HCT116 (cell line): Measurements from ENCODE around the gene FHIT. TPM values are rescaled to one million over a fixed set of nuclear protein-coding genes. Genes with fewer than 3 reads are reported as not detected.

Experiments
- ATAC-seq: fragments of 200-7000 bp; cut with Tn5 transposase; 2 replicates; pipeline ENCODE4 v1.9.1; 2020; ENCODE audit warnings: mild to moderate bottlenecking, moderate library complexity
- BruUV-seq: library from RNA; stranded (reverse); fragments of 400-500 nt; replicated peaks from 2 replicates; lab custom pipeline; 2021; lab: Mats Ljungman, UMichigan
- CTCF ChIA-PET: fragments of 300-600 bp; sonication (Branson Sonifier 250); formaldehyde crosslinking; loops from one replicate; lab custom pipeline; 2021; ENCODE audit warnings: antibody characterized with exemption; lab: Charles Lee
- POLR2A ChIA-PET: fragments of 300-600, 350-600 bp; sonication (Branson Sonifier 250); formaldehyde crosslinking; loops from one replicate; lab custom pipeline; 2021; ENCODE audit warnings: antibody characterized with exemption; lab: Charles Lee
- RAD21 ChIA-PET, 2 experiments: fragments of 300-600 bp; sonication (Branson Sonifier 250); formaldehyde crosslinking; loops; one replicate each; lab custom pipeline; 2023; ENCODE audit warnings: low total read pairs in 2 of 2; ENCODE audit not compliant: uncharacterized antibody in 2 of 2, unreplicated experiment in 2 of 2, low non-redundant PET in 1 of 2; lab: Charles Lee
- DNase-seq: peaks from one replicate; pipeline ENCODE4 v3.0.0-alpha.2; 2010; ENCODE audit warnings: low read depth, low spot score
- H2AFZ ChIP-seq: fragments of 200-600 bp; shearing (Covaris generic), sonication (generic); 2 replicates; pipeline ENCODE4 v1.6.1; 2017; ENCODE audit warnings: low read depth, mixed run types, mixed read lengths, antibody characterized with exemption, low read length; ENCODE audit not compliant: poor library complexity, severe bottlenecking
- H3K27ac ChIP-seq: 2 replicates; pipeline ENCODE4 v1.5.1; 2012; ENCODE audit warnings: low read depth, low read length
- H3K27me3 ChIP-seq: fragments of 200-600 bp; sonication (generic); 2 replicates; pipeline ENCODE4 v1.6.1; 2016; ENCODE audit warnings: mixed run types, low read length, mixed read lengths; ENCODE audit not compliant: insufficient read depth
- H3K36me3 ChIP-seq, 2 experiments: fragments of 200-500 bp in 1 of 2; fragments of 200-600 bp in 1 of 2; sonication (Bioruptor generic) in 1 of 2; sonication (generic) in 1 of 2; 2 replicates each; pipeline versions ENCODE4 v1.5.1 to v1.6.1; 2014 to 2016; ENCODE audit warnings: low read length in 2 of 2, inconsistent platforms in 1 of 2, mixed read lengths in 1 of 2, mixed run types in 1 of 2; ENCODE audit not compliant: insufficient read depth in 2 of 2, control insufficient read depth in 1 of 2
- H3K4me1 ChIP-seq, 2 experiments: fragments of 200-600 bp in 1 of 2; sonication (generic) in 1 of 2; 2 replicates each; pipeline versions ENCODE4 v1.5.1 to v1.6.1; 2012 to 2017; ENCODE audit warnings: low read length in 2 of 2, inconsistent platforms in 1 of 2, mild to moderate bottlenecking in 1 of 2, mixed read lengths in 1 of 2, mixed run types in 1 of 2, moderate library complexity in 1 of 2; ENCODE audit not compliant: insufficient read depth in 2 of 2, control insufficient read depth in 1 of 2
- H3K4me2 ChIP-seq: fragments of 200-600 bp; sonication (generic); 2 replicates; pipeline ENCODE4 v1.6.1; 2017; ENCODE audit warnings: mixed run types, low read length, mixed read lengths
- H3K4me3 ChIP-seq, 2 experiments: fragments of 200-600 bp in 1 of 2; sonication (generic) in 1 of 2; replicated peaks in 1 of 2; 2 replicates each; pipeline ENCODE4 v1.5.1; 2011 to 2016; ENCODE audit warnings: low read length in 2 of 2, control low read depth in 1 of 2, low read depth in 1 of 2, mild to moderate bottlenecking in 1 of 2, mixed read lengths in 1 of 2, mixed run types in 1 of 2
- H3K79me2 ChIP-seq: fragments of 200-600 bp; sonication (generic); 2 replicates; pipeline ENCODE4 v1.6.1; 2017; ENCODE audit warnings: mild to moderate bottlenecking, mixed run types, low read length, moderate library complexity, mixed read lengths; ENCODE audit not compliant: insufficient read depth
- H3K9ac ChIP-seq: fragments of 200-600 bp; sonication (generic); 2 replicates; pipeline ENCODE4 v1.6.1; 2016; ENCODE audit warnings: low read length, mixed read lengths
- H3K9me2 ChIP-seq: fragments of 200-600 bp; sonication (generic), shearing (Covaris generic); 2 replicates; pipeline ENCODE4 v1.6.1; 2017; ENCODE audit warnings: mixed run types, mild to moderate bottlenecking, moderate library complexity; ENCODE audit not compliant: insufficient read depth
- H3K9me3 ChIP-seq, 2 experiments: fragments of 200-500 bp in 1 of 2; fragments of 200-600 bp in 1 of 2; sonication (Bioruptor generic) in 1 of 2; sonication (generic) in 1 of 2; 2 replicates each; pipeline ENCODE4 v1.6.1; 2014 to 2017; ENCODE audit warnings: low read length in 2 of 2, mixed read lengths in 2 of 2, inconsistent platforms in 1 of 2, low read depth in 1 of 2, mild to moderate bottlenecking in 1 of 2, mixed run types in 1 of 2, moderate library complexity in 1 of 2; ENCODE audit not compliant: control insufficient read depth in 1 of 2, insufficient read depth in 1 of 2
- H4K20me1 ChIP-seq: fragments of 200-600 bp; sonication (generic), shearing (Covaris generic); 2 replicates; pipeline ENCODE4 v1.6.1; 2017; ENCODE audit warnings: mixed run types, mild to moderate bottlenecking, moderate library complexity; ENCODE audit not compliant: insufficient read depth
- CBX3 ChIP-seq: IDR thresholded peaks from 2 replicates; pipeline ENCODE4 v1.6.1; 2012; ENCODE audit warnings: low read depth
- CEBPB ChIP-seq: IDR thresholded peaks from 2 replicates; pipeline ENCODE4 v1.6.1; 2012; ENCODE audit warnings: low read depth
- ELF1 ChIP-seq: IDR thresholded peaks from 2 replicates; pipeline ENCODE4 v1.6.1; 2012; ENCODE audit warnings: low read depth, borderline replicate concordance
- EZH2 ChIP-seq: fragments of 200-600 bp; sonication (generic); IDR thresholded peaks from 2 replicates; pipeline ENCODE4 v1.6.1; 2017; ENCODE audit warnings: antibody characterized with exemption, mixed run types
- EZH2phosphoT487 ChIP-seq: fragments of 200-600 bp; IDR thresholded peaks from 2 replicates; pipeline ENCODE4 v1.6.1; 2018; ENCODE audit warnings: antibody characterized with exemption, borderline replicate concordance
- JUND ChIP-seq: IDR thresholded peaks from 2 replicates; pipeline ENCODE4 v1.6.1; 2012
- POLR2A ChIP-seq: IDR thresholded peaks from 2 replicates; pipeline ENCODE4 v1.7.0; 2011; ENCODE audit warnings: borderline replicate concordance; ENCODE audit not compliant: insufficient read depth, insufficient read length; ENCODE audit errors: extremely low read depth
- SIN3A ChIP-seq: IDR thresholded peaks from 2 replicates; pipeline ENCODE4 v1.6.1; 2012; ENCODE audit warnings: low read depth
- SRF ChIP-seq: IDR thresholded peaks from 2 replicates; pipeline ENCODE4 v1.6.1; 2012; ENCODE audit warnings: low read depth
- YY1 ChIP-seq: IDR thresholded peaks from 2 replicates; pipeline ENCODE4 v1.6.1; 2011; ENCODE audit warnings: low read length, low read depth, moderate library complexity, mild to moderate bottlenecking; ENCODE audit not compliant: insufficient replicate concordance; ENCODE audit errors: extremely low read depth
- ZFX ChIP-seq: fragments of 450-650 bp; IDR thresholded peaks from 2 replicates; pipeline ENCODE4 v1.6.1; 2017
- ZNF274 ChIP-seq: fragments of 200-500 bp; sonication (Bioruptor generic); IDR thresholded peaks from 2 replicates; pipeline ENCODE4 v1.6.1; 2014; ENCODE audit warnings: mild to moderate bottlenecking, low read depth, low read length, inconsistent platforms
- intact Hi-C: fragments of 100-400 bp; cut with micrococcal nuclease; formaldehyde crosslinking; loops from 2 replicates; pipeline ENCODE4 v1.10.0; 2022
- total RNA-seq: library from RNA; stranded (reverse); gene quantifications from one replicate; pipeline ENCODE4 v1.2.1, GENCODE V29; 2021; ENCODE audit not compliant: unreplicated experiment
- TF ChIP-seq, protein P1 (sequence below): IDR thresholded peaks from 2 replicates; pipeline ENCODE4 v1.6.1; 2012; ENCODE audit warnings: low read depth
- TF ChIP-seq, protein P2 (sequence below): IDR thresholded peaks from 2 replicates; pipeline ENCODE4 v1.6.1; 2012
- TF ChIP-seq, protein P3 (sequence below): IDR thresholded peaks from 2 replicates; pipeline ENCODE4 v1.6.1; 2012
- TF ChIP-seq, protein P4 (sequence below): IDR thresholded peaks from 2 replicates; pipeline ENCODE4 v1.6.1; 2011; ENCODE audit warnings: mild to moderate bottlenecking, low read length, moderate library complexity; ENCODE audit not compliant: insufficient replicate concordance; ENCODE audit errors: extremely low read depth

FHIT gene
- total RNA-seq, 1 experiment from 2014 or later = 20.1 TPM

DNA sequence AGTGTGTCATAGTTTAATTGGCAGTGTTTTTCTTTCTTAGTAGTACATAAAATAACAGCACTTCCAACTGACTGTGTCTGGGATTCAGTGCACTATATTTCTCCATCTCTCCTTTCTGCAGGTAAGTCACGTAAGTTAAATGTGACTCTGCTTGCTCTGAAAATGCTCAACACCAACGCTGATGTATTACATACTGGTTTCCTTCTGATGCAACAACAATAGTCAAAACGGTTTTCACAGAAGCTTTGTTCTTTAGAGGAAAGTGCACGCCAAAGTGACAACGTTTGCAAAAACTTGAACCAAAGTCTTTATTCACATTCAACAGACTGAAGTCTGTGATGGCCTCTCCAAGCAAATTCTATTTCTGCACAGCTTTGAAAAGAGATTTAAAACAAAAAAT lies 1494.3 kb downstream of the FHIT start:
- RAD21 ChIA-PET = no interaction called here
- intact Hi-C loops = no loop called here
- TF ChIP-seq EZH2 (no peak), ZFX (no peak), SIN3A (no peak), POLR2A (no peak), ZNF274 (no peak), JUND (no peak), CEBPB (no peak), ELF1 (no peak), SRF (no peak), CBX3 (no peak), YY1 (no peak), EZH2phosphoT487 (no peak)
- TF ChIP-seq, protein P1, sequence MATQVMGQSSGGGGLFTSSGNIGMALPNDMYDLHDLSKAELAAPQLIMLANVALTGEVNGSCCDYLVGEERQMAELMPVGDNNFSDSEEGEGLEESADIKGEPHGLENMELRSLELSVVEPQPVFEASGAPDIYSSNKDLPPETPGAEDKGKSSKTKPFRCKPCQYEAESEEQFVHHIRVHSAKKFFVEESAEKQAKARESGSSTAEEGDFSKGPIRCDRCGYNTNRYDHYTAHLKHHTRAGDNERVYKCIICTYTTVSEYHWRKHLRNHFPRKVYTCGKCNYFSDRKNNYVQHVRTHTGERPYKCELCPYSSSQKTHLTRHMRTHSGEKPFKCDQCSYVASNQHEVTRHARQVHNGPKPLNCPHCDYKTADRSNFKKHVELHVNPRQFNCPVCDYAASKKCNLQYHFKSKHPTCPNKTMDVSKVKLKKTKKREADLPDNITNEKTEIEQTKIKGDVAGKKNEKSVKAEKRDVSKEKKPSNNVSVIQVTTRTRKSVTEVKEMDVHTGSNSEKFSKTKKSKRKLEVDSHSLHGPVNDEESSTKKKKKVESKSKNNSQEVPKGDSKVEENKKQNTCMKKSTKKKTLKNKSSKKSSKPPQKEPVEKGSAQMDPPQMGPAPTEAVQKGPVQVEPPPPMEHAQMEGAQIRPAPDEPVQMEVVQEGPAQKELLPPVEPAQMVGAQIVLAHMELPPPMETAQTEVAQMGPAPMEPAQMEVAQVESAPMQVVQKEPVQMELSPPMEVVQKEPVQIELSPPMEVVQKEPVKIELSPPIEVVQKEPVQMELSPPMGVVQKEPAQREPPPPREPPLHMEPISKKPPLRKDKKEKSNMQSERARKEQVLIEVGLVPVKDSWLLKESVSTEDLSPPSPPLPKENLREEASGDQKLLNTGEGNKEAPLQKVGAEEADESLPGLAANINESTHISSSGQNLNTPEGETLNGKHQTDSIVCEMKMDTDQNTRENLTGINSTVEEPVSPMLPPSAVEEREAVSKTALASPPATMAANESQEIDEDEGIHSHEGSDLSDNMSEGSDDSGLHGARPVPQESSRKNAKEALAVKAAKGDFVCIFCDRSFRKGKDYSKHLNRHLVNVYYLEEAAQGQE = no peak
- TF ChIP-seq, protein P2, sequence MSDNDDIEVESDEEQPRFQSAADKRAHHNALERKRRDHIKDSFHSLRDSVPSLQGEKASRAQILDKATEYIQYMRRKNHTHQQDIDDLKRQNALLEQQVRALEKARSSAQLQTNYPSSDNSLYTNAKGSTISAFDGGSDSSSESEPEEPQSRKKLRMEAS = no peak
- TF ChIP-seq, protein P3, sequence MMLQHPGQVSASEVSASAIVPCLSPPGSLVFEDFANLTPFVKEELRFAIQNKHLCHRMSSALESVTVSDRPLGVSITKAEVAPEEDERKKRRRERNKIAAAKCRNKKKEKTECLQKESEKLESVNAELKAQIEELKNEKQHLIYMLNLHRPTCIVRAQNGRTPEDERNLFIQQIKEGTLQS = no peak
- TF ChIP-seq, protein P4, sequence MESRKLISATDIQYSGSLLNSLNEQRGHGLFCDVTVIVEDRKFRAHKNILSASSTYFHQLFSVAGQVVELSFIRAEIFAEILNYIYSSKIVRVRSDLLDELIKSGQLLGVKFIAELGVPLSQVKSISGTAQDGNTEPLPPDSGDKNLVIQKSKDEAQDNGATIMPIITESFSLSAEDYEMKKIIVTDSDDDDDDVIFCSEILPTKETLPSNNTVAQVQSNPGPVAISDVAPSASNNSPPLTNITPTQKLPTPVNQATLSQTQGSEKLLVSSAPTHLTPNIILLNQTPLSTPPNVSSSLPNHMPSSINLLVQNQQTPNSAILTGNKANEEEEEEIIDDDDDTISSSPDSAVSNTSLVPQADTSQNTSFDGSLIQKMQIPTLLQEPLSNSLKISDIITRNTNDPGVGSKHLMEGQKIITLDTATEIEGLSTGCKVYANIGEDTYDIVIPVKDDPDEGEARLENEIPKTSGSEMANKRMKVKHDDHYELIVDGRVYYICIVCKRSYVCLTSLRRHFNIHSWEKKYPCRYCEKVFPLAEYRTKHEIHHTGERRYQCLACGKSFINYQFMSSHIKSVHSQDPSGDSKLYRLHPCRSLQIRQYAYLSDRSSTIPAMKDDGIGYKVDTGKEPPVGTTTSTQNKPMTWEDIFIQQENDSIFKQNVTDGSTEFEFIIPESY = no peak
- no peak for ATAC-seq
- no peak overlapping the region for H2AFZ ChIP-seq
- H3K9me3 ChIP-seq = no peaks in the 10 kb centered on the region
- CTCF ChIA-PET = no interaction called here
- no peaks in the 10 kb centered on the region for H3K4me1 ChIP-seq
- no peak overlapping the region for H3K4me2 ChIP-seq
- no peaks in the 10 kb centered on the region for H3K36me3 ChIP-seq
- no peak for DNase-seq
- H3K9me2 ChIP-seq = no peaks in the 10 kb centered on the region
- H3K27ac ChIP-seq = no peak overlapping the region
- no peak overlapping the region for H3K4me3 ChIP-seq
- H3K27me3 ChIP-seq = peaks cover 35% of the 10 kb centered on the region
- POLR2A ChIA-PET = no interaction called here
- H3K9ac ChIP-seq = no peak overlapping the region
- H3K79me2 ChIP-seq = no peaks in the 10 kb centered on the region
- no TSS peak for BruUV-seq
- no peaks in the 10 kb centered on the region for H4K20me1 ChIP-seq
